ENCODE results near the gene ACAA1.

ACAA1 gene

DNA sequence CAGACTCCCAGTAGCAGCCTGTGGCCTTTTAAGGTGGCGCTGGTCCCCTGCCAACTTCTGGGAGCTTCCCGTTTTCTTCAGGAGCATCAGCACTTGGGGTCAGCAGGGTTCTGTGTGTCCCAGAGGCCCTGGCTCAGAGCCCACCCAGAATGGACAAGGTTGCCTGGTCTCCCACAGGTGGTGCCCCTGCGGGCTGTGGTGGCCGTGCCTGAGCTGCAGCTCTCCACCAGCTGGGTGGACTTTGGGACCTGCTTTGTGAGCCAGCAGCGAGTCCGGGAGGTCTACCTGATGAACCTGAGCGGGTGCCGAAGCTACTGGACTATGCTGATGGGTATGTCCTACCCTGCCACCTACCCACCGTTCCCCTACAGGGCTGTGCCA is 15.5 kb downstream of the ACAA1 start:
- no peak for DNase-seq (ENCODE audit: low read depth, low spot score)
- no peak overlapping the region for H3K27ac ChIP-seq

DNA sequence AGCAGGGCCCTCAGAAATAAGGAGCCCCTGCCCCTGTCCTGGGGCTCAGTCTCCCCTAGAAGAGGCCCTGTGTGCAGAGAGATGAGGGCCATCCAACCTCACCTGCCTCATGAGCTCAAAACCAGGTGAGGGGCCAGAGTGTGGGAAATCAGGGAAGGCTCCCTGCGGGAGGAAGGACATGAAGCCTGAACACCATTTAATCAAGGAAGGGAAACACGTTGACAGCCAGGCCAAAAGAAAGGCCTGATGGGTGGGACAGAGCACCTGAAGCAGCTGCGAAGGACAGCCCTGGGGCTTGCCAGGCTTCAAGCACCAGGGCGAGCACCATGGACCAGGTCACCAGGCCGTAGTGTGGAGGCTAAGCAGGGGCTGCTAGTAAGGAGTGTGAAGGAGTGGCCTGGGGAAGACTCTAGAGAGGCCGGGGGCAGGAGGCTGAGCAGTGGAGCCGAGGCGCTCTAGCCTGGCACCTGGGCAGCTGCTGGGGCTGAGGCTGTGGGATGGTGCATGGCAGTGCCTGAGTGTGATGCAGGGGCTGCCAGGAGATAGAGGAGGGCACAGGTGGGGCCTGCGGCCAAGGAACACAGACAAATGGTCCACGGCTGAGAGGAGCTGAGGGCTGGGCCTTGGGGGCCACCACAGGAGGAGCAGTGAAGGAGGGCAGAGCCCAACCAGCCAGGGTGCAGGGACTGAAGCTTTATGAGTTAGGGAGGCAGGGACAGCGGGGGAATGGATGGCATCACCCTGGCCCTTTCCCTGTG is 16.1 kb downstream of the ACAA1 start:
- no peak overlapping the region for H3K27ac ChIP-seq
- DNase-seq (ENCODE audit: low read depth, low spot score), result no peak

DNA sequence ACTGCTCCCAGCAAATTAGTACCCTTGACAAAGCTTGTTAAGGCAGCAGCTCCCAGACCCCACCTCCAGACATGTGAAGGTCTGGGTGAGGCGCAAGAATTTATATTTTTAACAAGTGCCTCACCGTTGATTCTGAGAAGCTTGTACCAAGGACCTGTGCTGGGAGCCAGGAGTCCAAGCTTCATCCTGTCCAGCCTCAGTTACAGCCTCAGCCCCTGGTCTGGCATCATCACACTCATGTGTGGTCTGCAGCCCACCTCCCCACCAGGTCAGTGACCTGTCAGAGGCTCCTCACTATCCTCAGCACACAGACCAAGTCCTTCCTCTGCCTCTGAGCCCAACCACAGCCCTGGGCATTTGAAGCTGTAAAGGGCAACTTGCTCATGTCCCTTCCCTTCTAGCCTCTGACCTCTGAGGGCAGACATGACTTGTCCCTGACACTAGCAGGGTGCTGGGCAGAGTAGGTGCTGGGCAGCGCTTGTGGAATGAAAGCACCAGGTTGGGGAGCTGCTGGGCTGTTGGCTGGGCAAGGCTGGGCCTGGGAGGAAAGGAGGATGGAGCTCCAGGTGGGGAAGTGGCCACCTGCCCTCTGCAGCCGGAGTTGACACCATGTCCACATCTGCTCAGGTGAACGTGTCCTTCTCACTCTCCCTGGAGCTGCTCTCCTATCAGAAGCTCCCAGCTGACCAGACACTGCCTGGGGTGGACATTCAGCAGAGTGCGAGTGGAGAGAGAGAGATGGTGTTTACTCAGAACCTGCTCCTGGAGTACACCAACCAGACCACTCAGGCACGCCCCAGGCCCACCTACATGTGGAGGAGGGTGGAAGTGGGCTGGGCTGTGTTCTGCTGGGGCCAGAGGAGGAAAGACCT is 16.9 kb downstream of the ACAA1 start:
- no peak overlapping the region for H3K27ac ChIP-seq
- DNase-seq (ENCODE audit: low read depth, low spot score), result no peak

DNA sequence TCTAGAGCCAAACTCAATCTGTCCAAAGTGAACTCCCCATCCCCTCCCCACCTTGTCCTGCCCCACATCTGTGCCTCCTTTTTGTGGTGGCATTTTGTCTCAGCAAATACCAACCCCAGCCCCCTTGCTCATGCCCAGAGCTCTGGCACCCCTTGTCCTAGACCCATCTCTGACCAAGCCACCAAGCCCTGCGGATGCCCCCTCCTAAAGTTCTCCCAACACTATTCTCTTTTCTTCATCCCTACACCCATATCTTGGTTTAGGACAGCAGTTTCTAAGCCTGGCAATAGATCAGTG is 17.7 kb downstream of the ACAA1 start:
- no peak overlapping the region for H3K27ac ChIP-seq
- DNase-seq (ENCODE audit: low read depth, low spot score), result no peak

DNA sequence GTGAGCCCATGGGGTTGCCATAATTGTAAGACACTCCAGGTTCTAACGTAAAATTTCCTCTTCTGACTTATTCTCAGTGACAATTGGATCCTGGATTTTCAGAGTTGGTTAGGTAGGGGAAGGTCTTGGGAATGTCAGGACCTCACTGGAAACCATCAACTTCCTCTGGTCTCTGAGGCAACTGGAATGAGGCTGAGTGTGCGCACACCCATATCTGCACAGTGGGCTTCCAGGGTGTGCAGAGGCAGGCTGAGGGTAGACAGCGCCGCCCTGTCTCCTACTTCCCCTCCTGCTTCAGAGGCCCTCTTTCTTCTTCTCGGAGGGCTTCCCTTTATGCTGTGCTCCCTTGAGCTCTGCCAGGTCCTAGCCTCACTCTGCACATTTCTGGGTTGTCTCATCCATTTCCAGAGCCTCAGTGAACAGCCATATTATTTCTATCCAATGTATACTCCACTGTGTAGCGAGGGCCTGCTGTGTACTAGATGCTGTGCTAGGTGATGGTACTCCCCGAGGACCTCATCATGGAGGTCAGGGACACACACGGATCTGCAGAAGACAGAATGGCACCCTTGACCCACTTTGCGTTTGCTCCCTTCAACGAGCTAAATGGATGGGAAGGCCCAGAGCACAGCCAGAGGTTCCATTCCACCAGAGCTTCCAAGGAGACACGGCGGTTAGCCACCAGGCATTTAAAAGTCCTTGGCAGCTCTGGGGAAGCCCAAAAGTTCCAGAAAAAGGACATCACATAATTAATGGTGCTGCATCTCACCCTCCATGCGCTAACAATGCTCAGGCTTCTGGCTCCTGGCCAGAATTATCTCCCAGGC is 18.3 kb downstream of the ACAA1 start:
- DNase-seq (ENCODE audit: low read depth, low spot score), result no peak

DNA sequence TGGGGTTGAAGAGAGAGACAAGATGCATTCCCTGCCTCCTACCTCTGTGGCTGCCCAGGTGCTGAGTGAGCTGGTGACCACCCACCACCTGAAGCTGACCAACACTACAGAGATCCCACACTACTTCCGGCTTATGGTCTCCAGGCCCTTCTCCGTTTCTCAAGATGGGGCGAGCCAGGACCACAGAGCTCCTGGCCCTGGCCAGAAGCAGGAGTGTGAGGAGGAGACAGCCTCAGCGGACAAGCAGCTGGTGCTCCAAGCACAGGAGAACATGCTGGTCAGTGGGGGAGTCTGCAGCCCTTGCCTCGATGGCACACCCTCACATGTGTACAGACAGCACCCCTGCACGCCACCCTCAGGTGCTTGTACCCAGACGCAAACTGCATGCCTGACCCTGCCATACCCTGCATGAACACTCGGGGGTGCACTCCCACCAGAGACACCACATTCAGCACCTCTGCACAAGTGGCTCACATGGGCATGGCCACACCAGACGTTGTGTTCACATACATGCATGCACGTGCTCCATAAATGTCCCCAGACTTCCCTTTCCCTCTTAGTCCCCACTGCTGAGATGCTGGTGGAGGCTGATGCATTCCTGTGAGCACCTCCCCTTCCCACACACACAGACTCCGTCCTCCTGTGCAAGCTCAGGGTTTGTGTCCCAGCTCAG is 19.0 kb downstream of the ACAA1 start:
- DNase-seq (ENCODE audit: low read depth, low spot score), result no peak
- H3K27ac ChIP-seq, result no peak overlapping the region

More for the DNA sequence above, 18.3 kb downstream of the ACAA1 start:
- no peak overlapping the region for H3K27ac ChIP-seq

DNA sequence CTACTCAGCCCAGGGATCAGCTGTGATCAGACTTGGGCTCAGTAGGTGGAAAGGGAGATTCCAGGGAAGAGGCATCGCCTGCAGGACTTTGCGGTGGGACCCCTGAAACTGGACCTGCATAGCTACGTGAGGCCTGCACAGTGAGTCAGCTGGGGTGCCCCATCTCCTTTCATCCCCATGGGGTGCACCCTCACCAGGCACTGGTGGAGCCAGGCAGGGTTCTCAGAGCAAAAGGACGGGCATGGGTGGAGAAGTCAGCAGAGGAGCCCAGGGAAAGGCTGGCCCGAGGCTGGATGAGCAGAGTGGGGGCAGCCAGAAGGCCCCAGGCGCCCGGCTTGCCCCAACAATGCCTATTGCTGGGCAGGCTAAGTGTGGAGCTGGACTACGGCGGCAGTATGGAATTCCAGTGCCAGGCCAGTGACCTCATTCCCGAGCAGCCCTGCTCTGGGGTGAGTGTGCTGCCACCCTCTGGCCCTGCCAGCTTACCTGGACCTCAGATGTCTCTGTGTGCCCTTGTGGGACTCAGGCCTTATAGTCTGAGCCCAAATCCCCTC is 19.7 kb downstream of the ACAA1 start:
- no peak overlapping the region for H3K27ac ChIP-seq
- DNase-seq (ENCODE audit: low read depth, low spot score), result no peak

DNA sequence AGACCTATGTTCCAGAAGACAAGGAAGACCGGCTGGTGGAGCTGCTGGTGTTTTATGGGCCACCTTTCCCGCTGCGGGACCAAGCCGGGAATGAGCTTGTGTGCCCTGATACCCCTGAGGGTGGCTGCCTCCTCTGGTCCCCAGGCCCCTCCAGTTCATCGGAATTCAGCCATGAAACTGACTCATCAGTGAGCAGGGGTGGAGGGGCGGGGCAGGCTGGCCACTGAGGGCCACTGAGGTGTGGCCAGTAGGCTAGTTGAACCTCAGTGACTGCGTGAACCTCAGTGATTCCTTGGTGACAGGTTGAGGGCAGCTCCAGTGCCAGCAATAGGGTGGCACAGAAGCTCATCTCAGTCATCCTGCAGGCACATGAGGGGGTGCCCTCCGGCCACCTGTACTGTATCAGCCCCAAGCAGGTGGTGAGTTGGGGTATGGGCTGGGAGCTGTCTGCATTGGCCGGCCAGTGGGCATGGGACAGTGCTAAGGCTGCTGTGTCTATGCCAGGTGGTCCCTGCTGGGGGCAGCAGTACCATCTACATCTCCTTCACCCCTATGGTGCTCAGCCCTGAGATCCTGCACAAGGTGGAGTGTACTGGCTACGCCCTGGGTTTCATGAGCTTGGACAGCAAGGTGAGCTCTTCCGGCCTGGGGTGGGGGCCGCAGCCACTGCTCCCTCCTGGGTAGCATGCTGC is 20.3 kb downstream of the ACAA1 start:
- DNase-seq (ENCODE audit: low read depth, low spot score), result no peak

DNA sequence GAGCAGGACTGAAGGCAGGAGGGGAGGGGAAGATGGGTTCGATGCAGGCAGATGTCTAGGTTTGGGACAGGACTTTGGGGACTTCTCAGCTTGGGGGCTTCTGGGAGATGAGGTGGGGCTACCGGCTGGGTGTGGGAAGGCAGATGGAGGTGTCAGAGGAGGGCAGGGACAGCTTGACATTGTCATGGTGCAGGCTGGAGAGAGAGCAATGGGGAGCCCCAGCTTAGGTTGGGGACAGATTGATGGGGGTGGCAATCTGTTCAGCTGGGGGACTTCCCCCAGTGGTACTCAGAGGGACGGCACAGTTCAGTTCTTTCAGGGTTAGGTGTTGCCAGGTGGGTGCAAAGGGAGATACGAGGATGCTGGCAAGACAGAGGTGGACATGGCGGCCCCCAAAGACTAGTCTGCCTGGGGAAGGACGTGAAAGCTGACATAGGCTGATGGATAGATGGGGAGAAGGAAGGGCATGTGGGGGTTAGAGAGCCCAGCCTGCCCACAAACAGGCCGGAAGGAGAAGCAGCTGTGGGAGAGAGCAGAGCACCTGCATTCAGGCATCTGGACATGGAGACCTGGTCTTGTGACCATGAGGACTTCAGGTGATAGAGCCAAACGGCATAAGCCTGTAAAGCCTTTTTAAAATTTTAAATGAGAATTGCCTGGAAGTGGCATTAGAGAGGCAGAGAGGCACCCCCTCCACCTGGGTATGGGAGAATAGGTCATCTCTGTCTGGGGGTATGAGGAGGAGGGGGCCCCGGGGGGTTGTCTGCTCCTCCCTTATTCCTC is 21.1 kb downstream of the ACAA1 start:
- no peak for DNase-seq (ENCODE audit: low read depth, low spot score)

More for the DNA sequence above, 20.3 kb downstream of the ACAA1 start:
- no peak overlapping the region for H3K27ac ChIP-seq

DNA sequence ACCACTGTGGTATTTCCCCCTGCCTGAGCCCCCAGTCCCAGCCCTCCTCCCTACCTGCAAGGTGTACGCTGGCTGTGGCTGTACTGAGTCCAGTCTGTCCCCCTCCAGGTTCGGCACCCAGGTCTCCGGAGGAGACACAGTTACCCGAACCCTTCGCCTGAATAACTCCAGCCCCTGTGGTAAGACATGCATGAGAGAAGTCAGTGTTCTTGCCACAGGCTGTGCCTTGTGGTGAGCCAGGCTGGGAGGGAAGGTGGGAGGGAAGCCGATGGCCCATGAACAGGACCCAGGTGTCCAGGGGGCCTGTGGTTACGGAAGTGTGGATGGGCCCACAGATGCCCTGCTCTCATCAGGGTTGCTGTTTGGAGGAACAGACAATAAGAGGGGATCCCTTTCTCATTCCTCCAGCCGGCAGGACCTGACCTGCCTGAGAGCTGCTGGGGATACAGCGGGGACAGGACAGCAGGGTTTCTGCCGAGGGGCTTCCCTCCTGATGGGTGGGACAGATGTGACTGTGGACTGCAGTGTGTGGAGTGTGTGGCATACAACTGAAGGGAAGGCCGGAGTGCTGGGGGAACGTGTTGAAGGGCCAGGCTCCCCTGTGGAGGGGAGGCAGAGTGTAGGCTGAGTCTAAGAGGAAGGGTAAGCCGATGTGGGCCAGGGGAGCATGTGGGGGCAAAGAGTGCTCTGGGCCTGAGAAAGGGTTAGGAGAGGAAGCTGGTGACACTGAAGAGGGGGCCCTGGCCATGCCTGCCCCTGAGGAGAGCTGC is 21.9 kb downstream of the ACAA1 start:
- DNase-seq (ENCODE audit: low read depth, low spot score), result no peak
- H3K27ac ChIP-seq, result no peak overlapping the region

More for the DNA sequence above, 21.1 kb downstream of the ACAA1 start:
- no peak overlapping the region for H3K27ac ChIP-seq

DNA sequence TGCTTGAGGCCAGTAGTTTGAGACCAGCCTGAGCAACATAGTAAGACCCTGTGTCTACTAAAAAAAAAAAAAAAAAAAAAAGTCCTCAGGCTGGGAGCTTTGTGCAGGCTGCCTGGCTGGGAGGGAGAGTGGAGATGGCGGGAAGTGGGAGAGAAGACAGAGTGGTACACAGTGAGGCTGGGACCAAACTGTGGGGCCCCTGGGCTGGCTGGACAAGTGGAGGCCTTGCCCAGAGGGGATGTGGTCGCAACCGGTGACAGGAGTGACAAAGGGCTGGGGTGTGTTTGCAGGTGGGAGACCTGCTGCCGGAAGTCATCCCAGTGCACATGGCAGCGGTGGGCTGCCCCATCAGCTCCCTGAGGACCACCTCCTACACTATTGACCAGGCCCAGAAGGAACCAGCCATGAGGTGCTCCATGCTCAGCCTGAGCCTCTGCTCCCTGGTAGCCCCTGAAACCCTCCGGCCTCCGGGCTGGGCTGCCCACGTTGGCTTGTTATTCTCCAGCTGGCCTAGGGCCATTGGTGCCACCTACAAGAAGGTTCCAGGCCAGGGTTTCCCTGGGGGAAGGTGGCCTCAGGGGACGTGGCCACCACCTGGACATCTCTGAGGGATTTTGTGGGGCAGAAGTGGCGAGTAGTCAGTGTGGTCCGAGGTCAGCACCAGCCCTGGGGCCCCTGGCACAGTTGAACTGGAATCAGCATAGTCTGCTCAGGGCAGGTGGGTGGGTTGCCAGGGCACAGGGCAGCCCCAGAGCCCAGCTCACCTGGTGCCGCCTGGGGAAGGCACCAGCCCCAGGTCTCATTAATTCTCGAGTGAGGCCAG is 22.7 kb downstream of the ACAA1 start:
- DNase-seq (ENCODE audit: low read depth, low spot score), result no peak

DNA sequence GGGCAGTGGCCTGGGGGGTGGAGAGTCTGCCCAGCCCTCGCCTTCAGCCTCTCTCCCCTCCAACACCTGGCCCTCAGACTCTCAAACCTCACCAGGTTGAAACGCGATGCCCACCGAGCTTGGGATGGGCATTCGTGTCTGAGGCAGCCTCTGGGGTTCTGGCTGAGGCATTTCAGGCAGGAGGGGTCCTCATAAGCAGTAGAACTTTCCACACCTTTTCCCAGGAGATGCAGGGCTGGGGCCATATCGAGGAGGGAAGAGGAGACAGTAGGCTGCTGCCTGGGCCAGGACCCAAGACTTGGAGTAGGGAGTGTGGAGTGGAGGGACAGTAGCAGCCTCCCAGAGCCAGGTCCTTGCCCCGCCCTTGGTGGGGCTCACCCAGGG is 24.6 kb downstream of the ACAA1 start:
- no peak for DNase-seq (ENCODE audit: low read depth, low spot score)

More for the DNA sequence above, 22.7 kb downstream of the ACAA1 start:
- H3K27ac ChIP-seq, result no peak overlapping the region

DNA sequence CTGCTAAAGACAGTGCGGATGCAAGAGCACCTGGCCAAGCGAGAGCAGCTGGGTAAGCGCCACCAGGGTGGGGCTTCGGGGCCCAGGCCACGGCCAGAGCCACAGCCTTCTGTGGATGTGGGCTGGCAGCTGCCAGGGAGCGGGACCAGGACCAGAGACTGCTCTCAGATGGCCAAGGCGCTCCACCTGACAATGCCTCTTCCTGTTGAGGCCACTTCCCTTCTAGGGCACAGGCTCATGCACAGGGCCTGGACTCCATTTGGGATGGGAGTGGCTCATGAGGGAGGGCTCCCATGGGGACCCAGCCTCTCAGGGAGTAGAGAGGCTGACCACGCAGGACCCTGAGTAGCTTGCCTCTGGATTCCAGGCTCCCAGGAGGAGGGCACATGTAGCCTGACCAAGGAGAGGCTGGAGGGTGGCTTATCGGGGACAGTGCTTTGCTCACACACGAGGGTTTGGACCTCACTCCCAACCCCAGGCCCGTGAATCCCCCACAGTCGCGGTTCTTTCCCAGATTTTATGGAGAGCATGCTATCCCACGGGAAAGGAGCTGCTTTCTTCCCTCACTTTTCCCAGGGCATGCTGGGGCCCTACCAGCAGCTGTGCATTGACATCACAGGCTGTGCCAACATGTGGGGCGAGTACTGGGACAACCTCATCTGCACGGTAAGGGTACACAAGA is 25.1 kb downstream of the ACAA1 start:
- no peak for DNase-seq (ENCODE audit: low read depth, low spot score)

More for the DNA sequence above, 24.6 kb downstream of the ACAA1 start:
- H3K27ac ChIP-seq, result no peak overlapping the region

DNA sequence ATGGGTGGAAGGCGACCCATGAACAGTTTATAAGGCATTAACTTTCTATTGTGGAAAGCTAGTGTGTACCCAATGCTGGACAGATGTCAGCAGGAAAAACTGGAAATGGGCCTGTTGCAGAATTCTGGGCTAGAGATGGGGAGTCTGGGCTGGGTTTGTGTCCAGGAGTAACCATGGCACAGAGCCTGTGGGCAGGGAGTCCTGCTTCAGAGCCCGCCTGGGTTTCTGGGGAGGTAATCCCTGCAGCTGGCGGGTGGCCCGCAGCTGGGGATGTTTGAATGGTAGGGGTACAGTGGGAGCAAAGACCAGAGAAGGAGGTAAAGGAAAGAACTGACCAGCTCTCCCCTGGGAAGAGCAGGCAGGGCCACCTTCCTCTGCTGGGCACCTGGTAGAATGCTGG is 25.7 kb downstream of the ACAA1 start:
- no peak for DNase-seq (ENCODE audit: low read depth, low spot score)
- no peak overlapping the region for H3K27ac ChIP-seq

More for the DNA sequence above, 25.1 kb downstream of the ACAA1 start:
- H3K27ac ChIP-seq, result no peak overlapping the region

DNA sequence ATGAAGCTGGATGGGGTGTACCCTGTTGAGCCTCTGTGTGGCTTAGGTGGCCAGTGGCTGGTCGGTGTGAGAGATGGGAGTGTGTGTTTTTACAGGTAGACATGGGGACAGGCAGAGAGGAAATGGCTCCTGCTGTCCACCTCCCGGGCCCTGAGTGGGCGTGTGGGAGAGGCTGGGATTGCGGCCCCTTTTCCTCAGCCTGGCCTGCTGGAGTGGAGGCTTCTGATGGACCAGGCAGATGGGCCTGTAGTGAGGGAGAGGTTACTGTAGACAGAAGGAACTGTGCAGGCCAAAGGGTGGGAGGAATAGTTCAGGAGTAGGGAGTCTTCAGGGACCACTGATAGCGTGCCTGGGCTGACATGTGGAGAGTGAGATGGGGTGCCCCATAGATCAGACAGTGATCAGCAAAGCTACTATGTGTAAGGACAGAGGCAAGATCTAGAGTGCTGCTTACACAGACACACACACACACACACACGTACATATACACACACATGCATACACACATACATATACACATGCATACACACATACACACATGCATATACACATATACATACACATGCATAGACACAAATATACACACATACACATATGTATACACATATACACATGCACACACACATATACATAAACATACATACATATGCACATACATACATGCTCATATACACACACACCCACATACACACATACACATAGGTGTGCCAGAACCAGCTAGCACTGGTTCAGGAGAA is 26.4 kb downstream of the ACAA1 start:
- H3K27ac ChIP-seq, result no peak overlapping the region
- no peak for DNase-seq (ENCODE audit: low read depth, low spot score)
